Liver (tissue), 9 donors: ENCODE measurements around the gene CBLC. TPM values are rescaled to one million over a fixed set of nuclear protein-coding genes. Genes with fewer than 3 reads are reported as not detected.

Source experiments
- DNase-seq: peaks from one replicate; pipeline ENCODE4 v3.0.0-alpha.2; 2017; ENCODE audit warnings: low spot score
- H3K27ac ChIP-seq, 2 donors: one replicate each; pipeline ENCODE4 v1.7.0; 2013; ENCODE audit warnings: inconsistent platforms in 2 of 2, low read length in 2 of 2, control low read depth in 1 of 2, low read depth in 1 of 2, mild to moderate bottlenecking in 1 of 2
- H3K27me3 ChIP-seq, 4 donors: one replicate each; pipeline versions ENCODE4 v1.6.1 to v1.7.0; 2013; ENCODE audit warnings: low read length in 3 of 4, inconsistent platforms in 1 of 4, mild to moderate bottlenecking in 1 of 4, moderate library complexity in 1 of 4; ENCODE audit not compliant: control insufficient read depth in 4 of 4, insufficient read depth in 4 of 4
- H3K36me3 ChIP-seq, 4 donors: one replicate each; pipeline versions ENCODE4 v1.6.1 to v1.7.0; 2013; ENCODE audit warnings: low read length in 3 of 4, mild to moderate bottlenecking in 3 of 4, low read depth in 1 of 4, moderate library complexity in 1 of 4; ENCODE audit not compliant: control insufficient read depth in 4 of 4, insufficient read depth in 3 of 4
- H3K4me1 ChIP-seq, 4 donors: one replicate each; pipeline versions ENCODE4 v1.6.1 to v1.7.0; 2013; ENCODE audit warnings: low read length in 3 of 4, mild to moderate bottlenecking in 3 of 4, moderate library complexity in 1 of 4; ENCODE audit not compliant: control insufficient read depth in 4 of 4, insufficient read depth in 4 of 4
- H3K4me3 ChIP-seq, 3 donors: one replicate each; pipeline versions ENCODE4 v1.6.1 to v1.7.0; 2013; ENCODE audit warnings: low read length in 3 of 3, control low read depth in 1 of 3, low read depth in 1 of 3, mild to moderate bottlenecking in 1 of 3
- H3K9ac ChIP-seq, 2 donors: one replicate each; pipeline ENCODE4 v1.7.0; 2013; ENCODE audit warnings: low read length in 2 of 2, mild to moderate bottlenecking in 2 of 2, moderate library complexity in 2 of 2, control low read depth in 1 of 2, low read depth in 1 of 2
- H3K9me3 ChIP-seq, 4 donors: one replicate each; pipeline versions ENCODE4 v1.6.1 to v1.7.0; 2013; ENCODE audit warnings: low read length in 3 of 4; ENCODE audit not compliant: control insufficient read depth in 4 of 4
- FOXA1 ChIP-seq: IDR thresholded peaks from 2 replicates; pipeline ENCODE4 v1.6.1; 2016; ENCODE audit warnings: antibody characterized with exemption
- FOXA2 ChIP-seq: IDR thresholded peaks from 2 replicates; pipeline ENCODE4 v1.6.1; 2016; ENCODE audit warnings: antibody characterized with exemption
- GABPA ChIP-seq, 2 donors: IDR thresholded peaks in 1 of 2; conservative IDR thresholded peaks in 1 of 2; 2 replicates each; pipeline ENCODE4 v1.6.1; 2016; ENCODE audit warnings: antibody characterized with exemption in 2 of 2, mild to moderate bottlenecking in 1 of 2, moderate library complexity in 1 of 2
- HNF4A ChIP-seq, 2 donors: conservative IDR thresholded peaks; 2 replicates each; pipeline ENCODE4 v1.6.1; 2016; ENCODE audit warnings: antibody characterized with exemption in 2 of 2, mild to moderate bottlenecking in 2 of 2
- HNF4G ChIP-seq: IDR thresholded peaks from 2 replicates; pipeline ENCODE4 v1.6.1; 2016; ENCODE audit warnings: antibody characterized with exemption
- JUND ChIP-seq, 2 donors: IDR thresholded peaks; 2 replicates each; pipeline ENCODE4 v1.6.1; 2016; ENCODE audit warnings: antibody characterized with exemption in 2 of 2
- NR2F2 ChIP-seq: IDR thresholded peaks from 2 replicates; pipeline ENCODE4 v1.6.1; 2016; ENCODE audit warnings: antibody characterized with exemption
- RAD21 ChIP-seq, 2 donors: IDR thresholded peaks; 2 replicates each; pipeline ENCODE4 v1.6.1; 2016; ENCODE audit warnings: antibody characterized with exemption in 2 of 2, mild to moderate bottlenecking in 2 of 2
- SP1 ChIP-seq: IDR thresholded peaks from 2 replicates; pipeline ENCODE4 v1.6.1; 2018; ENCODE audit warnings: antibody characterized with exemption, mild to moderate bottlenecking
- TAF1 ChIP-seq: conservative IDR thresholded peaks from 2 replicates; pipeline ENCODE4 v1.6.1; 2016; ENCODE audit warnings: antibody characterized with exemption, mild to moderate bottlenecking
- YY1 ChIP-seq: IDR thresholded peaks from 2 replicates; pipeline ENCODE4 v1.6.1; 2016; ENCODE audit warnings: antibody characterized with exemption, mild to moderate bottlenecking
- WGBS: extraction: QIAGEN DNeasy Blood & Tissue Kit; methylation state at CpG from one replicate; pipeline ENCODE4 v1.1.7; 2013; 5-methylcytosine and 5-hydroxymethylcytosine counted together
- polyA plus RNA-seq, 2 donors: library from polyadenylated mRNA; stranded (reverse) in 1 of 2; unstranded in 1 of 2; fragments of 200-250 nt in 1 of 2; fragments of >200 nt in 1 of 2; fragmentation: Nextera tagmentation in 1 of 2; extraction: Ambion mirVana in 1 of 2; gene quantifications; one replicate each; pipeline versions ENCODE4 v1.2.1 to v1.2.3, GENCODE V29; 2013 to 2015
- total RNA-seq, 2 donors: library from RNA; depleted of rRNA; stranded (reverse); fragments of >200 nt; gene quantifications; one replicate each; pipeline ENCODE4 v1.2.3, GENCODE V29; 2014
- TF ChIP-seq, protein P1 (sequence below): IDR thresholded peaks from 2 replicates; pipeline ENCODE4 v1.6.1; 2016; ENCODE audit warnings: antibody characterized with exemption
- TF ChIP-seq, protein P2 (sequence below): IDR thresholded peaks from 2 replicates; pipeline ENCODE4 v1.6.1; 2016; ENCODE audit warnings: antibody characterized with exemption
- TF ChIP-seq, protein P3 (sequence below): IDR thresholded peaks from 2 replicates; pipeline ENCODE4 v1.6.1; 2016; ENCODE audit warnings: antibody characterized with exemption, mild to moderate bottlenecking
- TF ChIP-seq, protein P4 (sequence below): fragments of 150-350 bp; IDR thresholded peaks from 2 replicates; pipeline ENCODE4 v1.5.1; 2017; ENCODE audit warnings: improper control_type of control experiment, low read depth, low read length; ENCODE audit not compliant: missing input control
- donor health status: healthy.
- donor health status: healthy.
- donor health status: healthy.
- donor health status: healthy.
- donor health status: healthy.

Gene CBLC
- total and polyA plus RNA-seq, 4 donors = 2.1 to 14.0 (median 8.8) TPM

DNA sequence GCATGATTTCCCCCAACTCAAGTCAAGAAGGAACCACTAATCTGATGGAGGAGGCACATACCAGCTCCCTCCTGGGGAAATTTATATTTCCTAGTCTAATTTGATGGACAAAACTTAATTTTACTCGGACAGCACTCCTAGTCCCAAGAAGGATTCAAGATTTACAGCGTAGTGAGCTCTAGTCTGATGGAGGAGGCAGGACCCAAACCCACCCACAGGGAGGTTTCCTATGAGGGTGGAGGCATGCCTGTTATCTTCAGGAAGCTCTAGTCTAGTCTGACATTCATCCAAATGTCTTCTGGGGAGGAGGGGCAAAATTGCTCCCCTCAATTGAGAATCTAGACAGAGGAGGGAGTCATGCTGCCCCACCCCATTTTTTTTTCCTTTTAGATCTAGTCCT is 39.6 kb upstream of the CBLC start:
- peak overlapping the region; percentile 45 to 50 (median 49) for H3K4me3 ChIP-seq
- H3K9ac ChIP-seq = peak overlapping the region; percentile 67 to 93
- no peaks in the 10 kb centered on the region for H3K36me3 ChIP-seq
- H3K27ac ChIP-seq = peak overlapping the region; percentile 94 to 96
- TF ChIP-seq SP1 (no peak), YY1 (no peak), FOXA2 (no peak), TAF1 (no peak), JUND (IDR thresholded peaks at IDR 0.05) (no peak), HNF4G (no peak), FOXA1 (no peak), HNF4A (conservative IDR thresholded peaks at IDR 0.05) (no peak), NR2F2 (no peak)
- TF ChIP-seq, protein P1, sequence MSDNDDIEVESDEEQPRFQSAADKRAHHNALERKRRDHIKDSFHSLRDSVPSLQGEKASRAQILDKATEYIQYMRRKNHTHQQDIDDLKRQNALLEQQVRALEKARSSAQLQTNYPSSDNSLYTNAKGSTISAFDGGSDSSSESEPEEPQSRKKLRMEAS = no peak
- TF ChIP-seq, protein P2, sequence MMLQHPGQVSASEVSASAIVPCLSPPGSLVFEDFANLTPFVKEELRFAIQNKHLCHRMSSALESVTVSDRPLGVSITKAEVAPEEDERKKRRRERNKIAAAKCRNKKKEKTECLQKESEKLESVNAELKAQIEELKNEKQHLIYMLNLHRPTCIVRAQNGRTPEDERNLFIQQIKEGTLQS = no peak
- TF ChIP-seq, protein P3, sequence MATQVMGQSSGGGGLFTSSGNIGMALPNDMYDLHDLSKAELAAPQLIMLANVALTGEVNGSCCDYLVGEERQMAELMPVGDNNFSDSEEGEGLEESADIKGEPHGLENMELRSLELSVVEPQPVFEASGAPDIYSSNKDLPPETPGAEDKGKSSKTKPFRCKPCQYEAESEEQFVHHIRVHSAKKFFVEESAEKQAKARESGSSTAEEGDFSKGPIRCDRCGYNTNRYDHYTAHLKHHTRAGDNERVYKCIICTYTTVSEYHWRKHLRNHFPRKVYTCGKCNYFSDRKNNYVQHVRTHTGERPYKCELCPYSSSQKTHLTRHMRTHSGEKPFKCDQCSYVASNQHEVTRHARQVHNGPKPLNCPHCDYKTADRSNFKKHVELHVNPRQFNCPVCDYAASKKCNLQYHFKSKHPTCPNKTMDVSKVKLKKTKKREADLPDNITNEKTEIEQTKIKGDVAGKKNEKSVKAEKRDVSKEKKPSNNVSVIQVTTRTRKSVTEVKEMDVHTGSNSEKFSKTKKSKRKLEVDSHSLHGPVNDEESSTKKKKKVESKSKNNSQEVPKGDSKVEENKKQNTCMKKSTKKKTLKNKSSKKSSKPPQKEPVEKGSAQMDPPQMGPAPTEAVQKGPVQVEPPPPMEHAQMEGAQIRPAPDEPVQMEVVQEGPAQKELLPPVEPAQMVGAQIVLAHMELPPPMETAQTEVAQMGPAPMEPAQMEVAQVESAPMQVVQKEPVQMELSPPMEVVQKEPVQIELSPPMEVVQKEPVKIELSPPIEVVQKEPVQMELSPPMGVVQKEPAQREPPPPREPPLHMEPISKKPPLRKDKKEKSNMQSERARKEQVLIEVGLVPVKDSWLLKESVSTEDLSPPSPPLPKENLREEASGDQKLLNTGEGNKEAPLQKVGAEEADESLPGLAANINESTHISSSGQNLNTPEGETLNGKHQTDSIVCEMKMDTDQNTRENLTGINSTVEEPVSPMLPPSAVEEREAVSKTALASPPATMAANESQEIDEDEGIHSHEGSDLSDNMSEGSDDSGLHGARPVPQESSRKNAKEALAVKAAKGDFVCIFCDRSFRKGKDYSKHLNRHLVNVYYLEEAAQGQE = no peak
- TF ChIP-seq, protein P4, sequence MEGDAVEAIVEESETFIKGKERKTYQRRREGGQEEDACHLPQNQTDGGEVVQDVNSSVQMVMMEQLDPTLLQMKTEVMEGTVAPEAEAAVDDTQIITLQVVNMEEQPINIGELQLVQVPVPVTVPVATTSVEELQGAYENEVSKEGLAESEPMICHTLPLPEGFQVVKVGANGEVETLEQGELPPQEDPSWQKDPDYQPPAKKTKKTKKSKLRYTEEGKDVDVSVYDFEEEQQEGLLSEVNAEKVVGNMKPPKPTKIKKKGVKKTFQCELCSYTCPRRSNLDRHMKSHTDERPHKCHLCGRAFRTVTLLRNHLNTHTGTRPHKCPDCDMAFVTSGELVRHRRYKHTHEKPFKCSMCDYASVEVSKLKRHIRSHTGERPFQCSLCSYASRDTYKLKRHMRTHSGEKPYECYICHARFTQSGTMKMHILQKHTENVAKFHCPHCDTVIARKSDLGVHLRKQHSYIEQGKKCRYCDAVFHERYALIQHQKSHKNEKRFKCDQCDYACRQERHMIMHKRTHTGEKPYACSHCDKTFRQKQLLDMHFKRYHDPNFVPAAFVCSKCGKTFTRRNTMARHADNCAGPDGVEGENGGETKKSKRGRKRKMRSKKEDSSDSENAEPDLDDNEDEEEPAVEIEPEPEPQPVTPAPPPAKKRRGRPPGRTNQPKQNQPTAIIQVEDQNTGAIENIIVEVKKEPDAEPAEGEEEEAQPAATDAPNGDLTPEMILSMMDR = no peak
- no peak for DNase-seq
- WGBS = 76% methylated on average over 2 of the region's 2 CpGs
- H3K9me3 ChIP-seq = no peaks in the 10 kb centered on the region
- H3K4me1 ChIP-seq = peaks cover 15 to 59% (median 48%) of the 10 kb centered on the region in 4 donors
- no peaks in the 10 kb centered on the region for H3K27me3 ChIP-seq

DNA sequence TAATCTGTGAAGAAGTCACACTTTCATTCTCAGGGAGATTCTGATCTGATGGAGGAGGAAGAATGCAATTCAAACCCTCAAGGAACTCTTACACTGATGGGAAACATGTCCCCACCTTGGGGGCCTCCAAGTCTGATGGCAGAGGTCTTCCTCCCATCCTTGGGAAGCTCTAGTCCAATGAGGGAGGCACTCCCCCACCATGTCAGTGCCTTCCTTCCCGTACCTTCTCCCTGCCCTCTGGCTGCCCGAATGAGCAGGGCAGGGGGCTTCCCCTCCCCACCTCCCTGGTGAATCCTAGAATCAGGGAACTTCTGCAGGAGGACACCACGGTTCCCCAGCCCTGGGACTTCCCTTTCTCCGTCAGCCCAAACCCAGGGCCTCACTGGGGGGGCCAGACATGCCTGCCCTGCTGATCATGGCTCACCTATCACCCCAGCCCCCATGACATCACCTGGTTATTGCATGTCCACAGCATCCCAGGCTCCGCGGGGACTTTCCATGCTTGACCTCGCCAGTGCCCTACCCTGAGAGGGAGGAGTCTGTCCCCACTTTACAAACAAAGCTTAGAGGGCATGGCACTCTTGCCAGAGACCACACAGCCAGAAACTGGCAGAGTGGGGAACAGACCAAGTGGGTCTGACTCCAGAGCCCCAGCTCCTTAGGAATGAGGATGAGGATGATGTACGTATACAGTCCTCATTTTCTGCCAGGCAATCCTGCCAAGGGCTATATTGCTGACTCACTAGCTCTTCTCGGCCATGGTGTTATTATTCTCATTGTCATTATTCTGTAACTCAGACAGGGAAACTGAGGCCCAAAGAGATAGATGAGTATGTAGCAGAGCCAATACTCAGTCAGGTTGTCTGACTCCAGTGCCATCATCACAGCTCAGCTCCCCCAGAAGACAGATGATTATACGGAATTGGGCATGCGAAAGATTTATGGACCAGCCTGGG is 38.8 kb upstream of the CBLC start:
- Histone ChIP-seq H3K27ac (peak overlapping the region; percentile 94 to 96), H3K4me1 (peaks cover 18 to 66% (median 53%) of the 10 kb centered on the region in 4 donors), H3K9ac (peak overlapping the region; percentile 67 to 93), H3K36me3 (no peaks in the 10 kb centered on the region), H3K4me3 (peak overlapping the region; percentile 45 to 50 (median 49)), H3K9me3 (no peaks in the 10 kb centered on the region), H3K27me3 (no peaks in the 10 kb centered on the region)
- WGBS = 28% methylated on average over 11 of the region's 11 CpGs
- DNase-seq = no peak
- TF ChIP-seq TAF1 (peak; percentile 73), HNF4A (conservative IDR thresholded peaks at IDR 0.05) (peak; percentile 59 to 77), HNF4G (peak; percentile 4), YY1 (peak; percentile 61), JUND (IDR thresholded peaks at IDR 0.05) (peak; percentile 82 to 94), SP1 (peak; percentile 93), NR2F2 (peak; percentile 68), GABPA (IDR thresholded peaks at IDR 0.05 in 1 of 2, conservative IDR thresholded peaks at IDR 0.05 in 1 of 2) (no peak), FOXA1 (peak; percentile 57), RAD21 (IDR thresholded peaks at IDR 0.05) (peak; percentile 23 to 36)
- TF ChIP-seq, protein P3 = peak; percentile 51
- TF ChIP-seq, protein P4 = no peak
- TF ChIP-seq, protein P2 = peak; percentile 89
- TF ChIP-seq, protein P1 = no peak
